ENCODE results near the gene ADCY1.

ADCY1 gene

GRCh38 chr7:45625067-45625466 is 50.9 kb downstream of the ADCY1 start:
- DNase-seq (ENCODE audit: low read depth in 2 of 2): no peak

GRCh38 chr7:45625714-45626440 is 51.7 kb downstream of the ADCY1 start:
- no peak for DNase-seq (ENCODE audit: low read depth in 2 of 2)

GRCh38 chr7:45626441-45627430 is 52.6 kb downstream of the ADCY1 start:
- DNase-seq (ENCODE audit: low read depth in 2 of 2): no peak

- DNase-seq (ENCODE audit: low read depth in 2 of 2): no peak
Observed at GRCh38 chr7:45627691-45628456, 53.7 kb downstream of the ADCY1 start.

DNA sequence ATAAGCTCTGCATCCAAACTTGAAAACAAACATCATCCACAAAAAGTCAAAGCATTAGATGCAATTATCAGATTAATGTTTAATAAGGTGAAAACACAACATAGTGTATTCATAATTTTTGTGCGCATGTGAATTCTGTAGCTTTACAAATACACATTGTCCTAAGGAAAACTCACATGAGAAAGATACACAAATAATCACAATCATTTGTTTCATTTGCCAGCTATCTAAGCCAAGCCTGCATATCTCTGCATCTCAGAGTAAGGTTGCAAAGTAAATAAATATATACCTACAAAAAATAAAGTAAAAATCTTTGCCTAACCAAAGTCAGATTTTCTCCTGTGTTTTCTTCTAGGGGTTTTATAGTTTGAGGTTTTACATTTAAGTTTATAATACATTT is 57.4 kb downstream of the ADCY1 start:
- DNase-seq (ENCODE audit: low read depth in 2 of 2): no peak

DNA sequence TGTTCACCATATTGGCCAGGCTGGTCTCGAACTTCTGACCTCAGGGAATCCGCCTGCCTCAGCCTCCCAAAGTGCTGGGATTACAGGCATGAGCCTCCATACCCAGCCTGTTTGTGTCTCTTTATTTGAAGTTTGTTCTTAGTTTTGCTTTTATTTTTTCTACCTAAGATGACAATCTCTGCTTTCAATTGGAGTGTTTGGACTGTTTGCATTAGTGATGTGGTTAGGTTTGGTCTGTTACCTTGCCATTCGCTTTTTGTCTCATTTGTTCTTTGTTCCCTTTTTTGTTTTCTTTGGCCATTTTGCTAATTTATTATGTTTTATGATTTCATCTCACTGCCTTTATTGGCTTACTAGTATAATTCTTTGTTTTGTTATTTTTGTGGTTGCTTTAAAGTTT is 62.6 kb downstream of the ADCY1 start:
- DNase-seq (ENCODE audit: low read depth in 2 of 2): no peak

DNA sequence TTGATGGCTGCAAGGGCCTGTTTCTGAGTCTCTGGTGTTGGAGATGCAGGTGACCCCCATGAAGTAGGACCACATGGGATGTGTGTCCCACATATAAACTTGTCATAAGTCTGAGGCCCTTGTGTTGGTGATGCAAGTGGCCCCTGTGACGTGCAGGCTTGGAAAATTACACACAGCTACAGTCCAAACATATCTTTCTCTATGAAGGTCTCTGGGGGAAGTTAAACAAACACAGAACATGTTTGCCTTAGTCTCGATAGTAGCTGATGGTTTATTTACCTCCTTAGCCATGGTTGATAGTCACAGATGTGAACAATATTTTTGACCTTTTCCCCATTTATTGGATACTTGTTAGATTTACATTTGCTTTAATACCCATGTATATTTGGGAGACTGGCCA is 64.7 kb downstream of the ADCY1 start:
- no peak for DNase-seq (ENCODE audit: low read depth in 2 of 2)

DNA sequence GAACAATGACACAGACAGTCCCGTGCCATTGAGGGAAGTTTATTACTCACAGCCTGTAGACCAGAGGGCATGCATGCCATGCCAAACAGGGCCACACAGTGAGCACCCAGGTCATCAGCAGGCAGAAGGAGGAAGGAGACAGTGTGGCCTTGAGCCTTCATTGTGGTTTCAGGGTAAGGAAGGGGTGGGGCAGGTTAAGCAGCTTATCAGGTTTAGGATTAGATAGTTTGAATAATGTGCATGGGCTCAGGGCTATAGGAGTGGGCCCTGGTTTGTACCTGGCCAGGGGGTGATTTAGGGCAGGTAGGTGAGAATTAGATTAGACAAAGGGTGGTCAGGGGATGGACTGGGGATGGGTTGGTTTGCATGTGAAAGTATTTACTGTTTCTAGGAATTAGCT is 67.9 kb downstream of the ADCY1 start:
- DNase-seq (ENCODE audit: low read depth in 2 of 2): no peak

DNA sequence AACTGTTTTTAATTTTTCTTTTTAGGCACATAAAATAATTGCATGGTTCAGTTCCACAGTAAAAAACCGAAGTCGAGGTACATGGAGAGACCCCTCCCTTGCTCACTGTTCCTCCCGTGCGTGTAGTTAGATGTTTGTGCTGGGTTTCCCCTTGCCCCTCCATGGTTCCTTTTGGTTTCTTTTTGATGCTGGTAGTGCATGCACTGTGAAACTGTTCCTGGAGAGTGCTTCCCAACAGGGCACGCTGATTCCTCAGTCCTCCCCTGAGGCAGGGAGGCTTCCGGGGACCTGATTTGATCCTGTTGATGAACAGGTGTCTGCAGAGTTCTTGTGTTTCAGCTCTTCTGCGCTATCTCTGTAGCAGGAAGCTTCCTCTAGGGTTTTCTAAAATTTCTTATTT is 69.5 kb downstream of the ADCY1 start:
- DNase-seq (ENCODE audit: low read depth in 2 of 2): no peak

DNA sequence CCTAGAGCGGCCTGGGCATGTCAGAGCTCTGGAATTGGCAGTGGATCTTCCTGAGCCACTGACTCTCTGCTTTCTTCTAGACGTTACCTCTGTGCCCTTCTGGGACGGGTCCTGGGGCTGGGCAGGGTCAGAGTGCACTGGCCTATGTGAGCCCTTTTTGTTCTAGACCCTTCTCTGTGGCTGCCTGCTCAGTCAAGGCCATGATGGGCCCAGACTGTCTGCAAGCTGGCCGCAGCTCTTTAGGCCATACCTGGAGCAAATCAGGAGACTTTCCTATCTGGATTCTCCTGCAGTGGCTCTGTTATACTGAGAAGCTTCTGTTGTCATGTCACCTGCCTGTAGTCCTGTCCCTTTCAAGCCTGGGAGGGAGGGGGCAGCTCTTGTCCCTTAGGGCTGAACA is 70.1 kb downstream of the ADCY1 start:
- no peak for DNase-seq (ENCODE audit: low read depth in 2 of 2)

GRCh38 chr7:45645141-45645969 is 71.2 kb downstream of the ADCY1 start:
- no peak for DNase-seq (ENCODE audit: low read depth in 2 of 2)

DNA sequence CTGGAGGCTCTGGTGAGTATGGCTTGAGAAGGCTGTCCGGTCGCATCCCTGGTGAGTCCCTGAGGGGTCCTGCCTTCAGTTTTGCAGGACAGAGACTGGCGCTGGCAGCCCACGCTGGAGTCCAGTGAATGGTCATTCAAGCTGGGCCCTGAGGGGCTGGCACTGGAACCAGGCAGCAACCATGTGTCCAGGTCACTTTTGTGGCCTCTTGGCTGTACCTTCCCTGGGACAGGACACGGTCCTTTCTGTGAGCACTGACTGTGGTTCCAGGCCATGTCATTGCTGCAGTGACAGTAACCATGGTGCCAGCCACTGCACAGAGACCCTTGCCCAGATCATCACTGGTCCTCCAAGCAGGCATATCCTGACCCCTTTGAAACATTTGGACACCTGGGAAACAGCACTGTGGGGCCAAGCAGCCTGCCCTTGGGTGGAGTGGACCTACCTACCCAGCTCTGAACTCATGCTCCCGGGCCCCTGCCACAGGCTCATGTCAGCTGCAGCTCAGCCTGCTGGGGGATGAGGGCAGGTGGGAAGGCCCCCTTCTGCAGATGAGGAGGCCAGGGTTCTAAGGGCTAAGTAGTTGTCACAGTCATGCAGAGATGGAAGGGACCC is 72.1 kb downstream of the ADCY1 start:
- no peak for DNase-seq (ENCODE audit: low read depth in 2 of 2)

GRCh38 chr7:45646996-45647825 is 73.0 kb downstream of the ADCY1 start:
- no peak for DNase-seq (ENCODE audit: low read depth in 2 of 2)

DNA sequence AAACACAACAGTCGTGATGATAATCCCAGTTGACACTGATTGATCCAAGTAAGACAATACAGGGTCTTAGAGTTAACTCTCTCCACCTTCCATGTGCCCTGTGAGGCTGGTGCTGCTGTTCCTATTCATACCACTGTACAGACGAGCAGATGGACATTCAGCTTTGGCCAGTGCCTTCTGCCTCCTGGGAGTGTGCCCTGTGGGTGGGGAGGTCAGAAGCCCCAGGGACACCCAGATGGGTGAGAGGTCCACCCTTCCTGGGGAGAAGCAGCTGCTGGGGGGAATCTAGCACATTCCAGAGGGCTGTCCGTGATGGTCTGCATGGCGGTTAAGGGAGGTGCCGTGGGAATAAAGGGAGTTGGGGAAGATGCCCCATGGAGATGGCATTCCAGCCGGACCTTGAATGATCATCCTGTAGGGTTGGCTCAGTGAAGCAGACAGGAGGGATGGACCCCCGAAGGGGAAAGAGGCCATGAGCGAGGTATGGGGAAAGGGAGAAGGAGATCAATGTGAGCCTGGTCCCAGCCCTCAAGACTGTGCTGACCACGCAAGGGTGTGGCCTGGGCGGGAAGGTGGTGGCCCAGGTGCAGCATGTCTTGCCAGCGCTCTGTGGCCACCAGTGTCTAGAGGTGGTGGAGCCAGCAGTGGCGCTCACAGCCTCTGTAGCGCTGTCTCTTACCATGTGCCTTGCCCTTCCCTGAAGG is 74.0 kb downstream of the ADCY1 start:
- DNase-seq (ENCODE audit: low read depth in 2 of 2): no peak

GRCh38 chr7:45648671-45648995 is 74.5 kb downstream of the ADCY1 start:
- DNase-seq (ENCODE audit: low read depth in 2 of 2): no peak

DNA sequence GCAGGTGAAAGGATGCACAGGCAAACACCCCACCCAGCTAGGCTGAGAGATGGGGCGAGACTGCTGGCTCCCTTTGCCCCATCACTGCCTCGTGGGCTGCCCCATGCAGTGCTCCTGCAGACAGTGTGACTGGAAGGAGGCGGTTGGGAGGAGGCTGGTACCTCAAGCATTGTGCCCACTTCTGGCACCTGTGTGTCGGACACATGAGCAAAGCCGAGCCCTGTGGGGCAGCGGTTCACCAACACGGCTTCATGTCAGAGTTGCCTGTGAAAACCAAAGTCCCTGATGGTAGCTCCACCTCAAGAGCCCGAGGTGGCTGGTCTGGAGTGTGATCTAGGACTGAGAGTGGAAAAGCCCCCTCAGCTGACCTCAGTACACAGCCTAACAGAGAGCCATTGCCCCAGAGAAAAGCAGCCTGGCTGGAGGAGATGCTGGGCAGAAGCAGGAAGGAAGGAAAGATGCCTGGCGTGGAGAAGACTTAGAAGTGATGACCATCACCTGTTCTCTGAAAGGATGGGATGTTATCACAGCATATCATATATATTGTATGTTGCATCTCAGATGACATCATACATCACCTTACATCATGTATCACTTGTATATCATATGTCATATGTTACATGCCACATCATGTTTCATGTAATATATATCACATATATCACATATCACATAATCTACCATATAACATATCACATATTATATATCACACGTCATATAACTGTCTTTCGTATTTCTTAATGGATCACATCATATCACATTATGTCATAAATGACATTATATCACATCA is 75.6 kb downstream of the ADCY1 start:
- no peak for DNase-seq (ENCODE audit: low read depth in 2 of 2)

- no peak for DNase-seq (ENCODE audit: low read depth in 2 of 2)
Observed at GRCh38 chr7:45650404-45651394, 76.5 kb downstream of the ADCY1 start.

All from stimulated activated CD4-positive, alpha-beta T cell treated with anti-CD3 and anti-CD28 coated beads, Interleukin-15, amount 100 ng/mL, for 48 hours (primary cell).